Measurements from ENCODE around the gene SLC36A3.
"Not testable (repeated sequence)": the region's sequence is repeated elsewhere in the genome, so short reads cannot be mapped to it uniquely, and the experiment has no call there.

The SLC36A3 gene

GRCh38 chr5:151237685-151238084, 65.9 kb downstream of the SLC36A3 start:
- no peak for DNase-seq (ENCODE audit: low spot score)

GRCh38 chr5:151236888-151237287, 66.7 kb downstream of the SLC36A3 start:
- DNase-seq (ENCODE audit: low spot score), result no peak

GRCh38 chr5:151235239-151235571, 68.4 kb downstream of the SLC36A3 start:
- DNase-seq (ENCODE audit: low spot score), result not testable (repeated sequence)

- peak; percentile 62 for DNase-seq (ENCODE audit: low spot score)
Observed at GRCh38 chr5:151234476-151235238, 68.9 kb downstream of the SLC36A3 start.

- DNase-seq (ENCODE audit: low spot score), result no peak
Observed at GRCh38 chr5:151233616-151234085, 69.9 kb downstream of the SLC36A3 start.

- no peak for DNase-seq (ENCODE audit: low spot score)
Observed at GRCh38 chr5:151231359-151231758, 72.2 kb downstream of the SLC36A3 start.

- no peak for DNase-seq (ENCODE audit: low spot score)
Observed at GRCh38 chr5:151230048-151230680, 73.4 kb downstream of the SLC36A3 start.

- no peak for DNase-seq (ENCODE audit: low spot score)
Observed at GRCh38 chr5:151228986-151229385, 74.6 kb downstream of the SLC36A3 start.

- no peak for DNase-seq (ENCODE audit: low spot score)
Observed at GRCh38 chr5:151227918-151228447, 75.6 kb downstream of the SLC36A3 start.

All from HuH-7.5 (cell line).